Thymus (tissue), 11 donors: ENCODE results near the gene TAX1BP1. TPM values are rescaled to one million over a fixed set of nuclear protein-coding genes. Genes with fewer than 3 reads are reported as not detected.

Experiments used
- DNase-seq, 9 donors: peaks; one replicate each; pipeline ENCODE4 v3.0.0-alpha.2; 2013; ENCODE audit warnings: low spot score in 9 of 9, low read depth in 6 of 9, missing footprints in 1 of 9
- H3K27ac ChIP-seq, 2 donors: one replicate each; pipeline ENCODE4 v1.5.1; 2013; ENCODE audit warnings: control low read depth in 1 of 2, low read depth in 1 of 2, low read length in 1 of 2, mild to moderate bottlenecking in 1 of 2, moderate library complexity in 1 of 2
- H3K27me3 ChIP-seq, 2 donors: one replicate each; pipeline ENCODE4 v1.5.1; 2013; ENCODE audit warnings: low read length in 1 of 2; ENCODE audit not compliant: control insufficient read depth in 2 of 2, insufficient read depth in 1 of 2
- H3K36me3 ChIP-seq, 2 donors: one replicate each; pipeline ENCODE4 v1.5.1; 2013; ENCODE audit warnings: low read length in 1 of 2, mild to moderate bottlenecking in 1 of 2, moderate library complexity in 1 of 2; ENCODE audit not compliant: control insufficient read depth in 2 of 2, insufficient read depth in 2 of 2
- H3K4me1 ChIP-seq, 2 donors: one replicate each; pipeline ENCODE4 v1.5.1; 2013; ENCODE audit warnings: low read length in 2 of 2; ENCODE audit not compliant: control insufficient read depth in 2 of 2, insufficient read depth in 2 of 2
- H3K4me3 ChIP-seq, 2 donors: one replicate each; pipeline ENCODE4 v1.5.1; 2013; ENCODE audit warnings: low read length in 2 of 2, control low read depth in 1 of 2, mild to moderate bottlenecking in 1 of 2
- H3K9me3 ChIP-seq, 2 donors: one replicate each; pipeline ENCODE4 v1.5.1; 2013; ENCODE audit warnings: low read length in 1 of 2, mild to moderate bottlenecking in 1 of 2; ENCODE audit not compliant: control insufficient read depth in 2 of 2, insufficient read depth in 1 of 2
- WGBS: extraction: QIAGEN DNeasy Blood & Tissue Kit; methylation state at CpG from one replicate; pipeline ENCODE4 v1.1.7; 2013; 5-methylcytosine and 5-hydroxymethylcytosine counted together
- polyA plus RNA-seq: library from polyadenylated mRNA; stranded (reverse); fragments of 200-250 nt; gene quantifications from one replicate; pipeline ENCODE4 v1.2.3, GENCODE V29; 2013
- total RNA-seq: library from RNA; stranded (reverse); fragments of 120-200 nt; gene quantifications from one replicate; pipeline ENCODE4 v1.2.4, GENCODE V29; 2013
- donor health status: healthy.

TAX1BP1 gene
- total and polyA plus RNA-seq, 2 donors: 86.7 to 95.1 TPM

DNA sequence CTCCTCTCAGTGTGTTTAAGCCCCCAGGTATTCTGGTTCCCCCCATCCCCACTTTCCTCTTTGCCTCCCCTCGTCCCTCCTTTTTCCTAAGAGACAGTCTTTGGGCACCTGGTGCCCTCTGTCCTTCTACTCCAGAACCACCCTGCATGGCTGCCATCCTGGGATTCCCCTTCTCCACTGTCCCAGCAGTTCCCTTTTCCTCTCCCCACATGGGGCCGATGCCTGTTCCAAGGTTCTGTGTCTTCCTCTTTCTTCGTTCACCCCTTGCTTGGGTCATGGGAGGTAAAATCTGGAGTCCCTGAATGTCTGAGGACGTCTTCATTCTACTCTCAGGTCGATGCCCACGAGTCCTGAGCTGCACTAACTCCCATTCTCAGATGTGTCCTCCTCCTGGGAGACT lies 120.8 kb downstream of the TAX1BP1 start:
- H3K4me1 ChIP-seq: no peaks in the 10 kb centered on the region
- H3K36me3 ChIP-seq: no peaks in the 10 kb centered on the region
- no peaks in the 10 kb centered on the region for H3K27me3 ChIP-seq
- peaks cover 0 to 8% of the 10 kb centered on the region in 2 donors for H3K9me3 ChIP-seq
- 89% methylated on average over 6 of the region's 6 CpGs for WGBS
- H3K4me3 ChIP-seq: no peak overlapping the region
- DNase-seq: no peak
- no peak overlapping the region for H3K27ac ChIP-seq

DNA sequence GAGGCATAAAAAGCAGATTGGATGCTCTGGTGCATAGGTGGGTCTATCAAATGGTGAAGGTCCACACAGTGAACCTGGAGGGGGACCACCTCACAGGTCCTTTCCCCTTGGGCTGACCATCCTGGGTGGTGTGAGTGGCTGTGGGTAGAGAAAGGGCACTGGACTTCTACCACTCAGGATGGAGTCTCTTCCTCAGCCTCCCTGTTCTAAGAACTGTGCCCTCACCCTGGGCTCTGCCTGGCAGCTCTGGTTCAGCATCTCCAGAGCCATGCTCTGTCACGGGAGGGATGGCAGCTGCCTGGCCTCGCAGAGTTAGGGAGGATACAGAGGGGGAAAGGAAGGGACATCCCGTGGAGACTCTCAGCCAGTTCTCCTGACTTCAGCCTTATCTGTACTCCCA lies 121.8 kb downstream of the TAX1BP1 start:
- no peak for DNase-seq
- Histone ChIP-seq H3K27ac (no peak overlapping the region), H3K27me3 (no peaks in the 10 kb centered on the region), H3K4me1 (no peaks in the 10 kb centered on the region), H3K4me3 (no peak overlapping the region), H3K9me3 (peaks cover 0 to 7% of the 10 kb centered on the region in 2 donors), H3K36me3 (no peaks in the 10 kb centered on the region)
- WGBS: 95% methylated on average over 3 of the region's 3 CpGs

DNA sequence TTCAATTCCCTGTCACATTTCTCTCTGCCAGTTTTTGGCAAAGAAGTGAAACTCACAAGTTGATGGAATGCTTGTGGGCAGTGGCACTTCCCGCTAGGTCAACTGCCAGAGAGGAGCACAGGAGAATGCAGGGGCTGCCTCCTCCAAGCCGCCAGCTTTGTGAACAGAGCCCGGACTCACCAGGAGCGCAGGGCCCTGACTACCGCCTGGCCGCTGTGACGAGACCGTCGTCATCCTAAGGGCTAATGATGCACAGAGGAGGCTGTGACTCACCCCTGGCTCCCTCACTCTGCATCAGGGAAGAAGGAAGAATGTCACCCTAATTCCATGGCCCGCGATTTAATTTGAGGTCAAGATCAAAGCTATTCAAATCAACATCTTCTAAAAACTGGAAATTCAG lies 123.9 kb downstream of the TAX1BP1 start:
- Histone ChIP-seq H3K4me3 (no peak overlapping the region), H3K36me3 (no peaks in the 10 kb centered on the region), H3K9me3 (no peaks in the 10 kb centered on the region), H3K4me1 (no peaks in the 10 kb centered on the region), H3K27me3 (no peaks in the 10 kb centered on the region), H3K27ac (no peak overlapping the region)
- WGBS: 98% methylated on average over 11 of the region's 11 CpGs
- no peak for DNase-seq

DNA sequence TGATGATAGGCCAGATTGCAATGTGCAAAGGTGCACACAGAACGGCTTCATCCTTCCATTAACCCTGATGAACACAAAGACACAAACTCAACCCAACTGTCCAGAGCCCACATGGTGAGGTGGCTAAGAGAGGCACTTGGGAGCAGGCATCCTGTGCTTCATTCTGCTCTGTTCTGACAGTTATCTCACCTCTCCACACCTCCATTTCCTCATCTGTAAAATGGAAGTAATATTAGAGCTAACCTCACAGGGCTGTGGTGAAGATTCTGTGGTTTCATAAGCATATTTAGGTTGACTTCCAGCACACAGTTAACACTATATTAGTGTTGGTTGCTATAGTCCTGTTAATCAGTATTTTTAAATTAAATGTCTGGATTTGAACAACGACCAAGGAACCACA lies 126.3 kb downstream of the TAX1BP1 start:
- no peak overlapping the region for H3K4me3 ChIP-seq
- no peak for DNase-seq
- 45% methylated on average over 2 of the region's 2 CpGs for WGBS
- H3K27ac ChIP-seq: no peak overlapping the region
- H3K27me3 ChIP-seq: no peaks in the 10 kb centered on the region
- no peaks in the 10 kb centered on the region for H3K4me1 ChIP-seq
- H3K36me3 ChIP-seq: no peaks in the 10 kb centered on the region
- H3K9me3 ChIP-seq: no peaks in the 10 kb centered on the region

DNA sequence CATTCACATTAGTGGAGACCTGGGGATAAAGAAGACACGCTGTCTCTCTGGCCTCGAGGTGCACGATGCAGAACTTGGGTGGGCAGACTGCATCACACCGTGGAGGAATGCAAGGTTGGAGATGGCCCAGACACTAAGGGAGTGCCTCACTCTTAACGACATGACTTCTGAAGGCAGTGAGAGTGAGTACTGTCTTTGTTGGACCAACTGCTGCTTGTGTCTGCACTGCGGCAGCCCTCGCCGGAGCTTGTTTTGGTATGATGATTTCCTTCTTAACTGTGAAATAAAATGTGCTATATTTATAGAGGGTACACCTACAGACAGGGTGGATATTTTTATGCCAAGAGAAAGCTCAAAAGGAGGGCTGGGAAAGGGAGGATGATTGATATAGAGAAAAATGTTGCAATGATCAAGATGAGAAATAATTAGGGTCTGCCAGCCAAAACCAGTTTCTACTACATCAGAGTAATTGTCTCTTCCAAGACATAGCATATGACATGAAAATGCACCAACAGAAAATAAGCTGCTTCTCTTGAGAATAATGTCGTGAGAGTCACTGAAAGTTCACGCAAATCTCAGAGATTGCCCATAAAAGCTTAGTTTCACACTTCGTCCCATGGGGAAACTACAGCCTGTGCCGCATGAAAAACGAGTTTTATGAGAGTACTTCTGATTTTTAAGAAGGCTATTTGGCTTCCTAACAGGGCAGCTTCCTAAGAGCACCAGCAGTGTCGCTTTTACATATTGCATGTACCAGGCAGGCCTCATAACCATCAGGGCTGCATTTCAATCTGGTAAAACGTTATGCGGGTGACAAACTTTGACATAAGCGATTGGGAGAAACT lies 127.1 kb downstream of the TAX1BP1 start:
- Histone ChIP-seq H3K4me1 (no peaks in the 10 kb centered on the region), H3K4me3 (no peak overlapping the region), H3K27me3 (no peaks in the 10 kb centered on the region), H3K36me3 (no peaks in the 10 kb centered on the region), H3K27ac (no peak overlapping the region), H3K9me3 (no peaks in the 10 kb centered on the region)
- no peak for DNase-seq
- WGBS: 95% methylated on average over 17 of the region's 17 CpGs

DNA sequence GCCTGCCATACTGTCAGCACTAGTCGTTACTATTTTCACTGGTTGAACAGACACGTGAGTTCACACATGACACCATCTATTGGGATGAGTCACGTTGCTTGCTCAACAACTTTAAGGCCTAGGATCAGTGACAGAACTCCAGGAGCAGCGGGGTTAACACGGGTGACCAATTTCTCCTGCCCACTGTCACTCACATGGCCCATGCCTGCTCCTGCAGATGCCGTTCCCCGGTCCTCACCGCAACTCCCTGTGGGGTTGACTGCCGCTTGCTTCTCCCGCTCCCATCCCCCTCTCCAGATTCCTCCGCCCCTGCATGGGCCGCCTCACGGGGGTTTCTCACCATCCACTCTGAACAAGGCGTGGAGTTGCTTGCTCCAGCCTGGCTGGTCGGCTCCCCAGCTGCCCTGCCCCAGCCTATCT lies 128.2 kb downstream of the TAX1BP1 start:
- H3K4me1 ChIP-seq: no peaks in the 10 kb centered on the region
- H3K27ac ChIP-seq: no peak overlapping the region
- no peaks in the 10 kb centered on the region for H3K9me3 ChIP-seq
- no peaks in the 10 kb centered on the region for H3K36me3 ChIP-seq
- no peak overlapping the region for H3K4me3 ChIP-seq
- DNase-seq: no peak
- no peaks in the 10 kb centered on the region for H3K27me3 ChIP-seq
- 98% methylated on average over 15 of the region's 15 CpGs for WGBS

DNA sequence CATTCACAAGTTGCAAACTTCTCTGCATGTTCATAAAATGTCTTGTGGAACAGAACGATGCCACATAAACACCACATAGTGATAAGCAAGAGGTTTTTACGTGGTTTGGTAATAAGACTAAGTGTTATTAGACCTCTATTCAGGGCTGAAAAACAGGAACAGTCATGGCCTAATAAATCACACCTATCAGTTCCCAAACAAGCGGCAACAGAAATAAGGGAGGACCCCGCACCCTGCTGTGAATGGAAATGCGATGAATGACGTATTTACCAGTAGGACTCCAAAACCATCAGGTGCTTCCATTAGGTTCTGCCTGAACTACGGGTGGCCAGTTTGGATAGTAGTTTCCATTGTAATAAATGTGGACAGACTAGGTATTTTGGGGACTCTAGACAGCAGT lies 129.1 kb downstream of the TAX1BP1 start:
- Histone ChIP-seq H3K9me3 (no peaks in the 10 kb centered on the region), H3K27ac (no peak overlapping the region), H3K4me3 (no peak overlapping the region), H3K27me3 (no peaks in the 10 kb centered on the region), H3K36me3 (no peaks in the 10 kb centered on the region), H3K4me1 (no peaks in the 10 kb centered on the region)
- WGBS: 88% methylated on average over 7 of the region's 7 CpGs
- no peak for DNase-seq

DNA sequence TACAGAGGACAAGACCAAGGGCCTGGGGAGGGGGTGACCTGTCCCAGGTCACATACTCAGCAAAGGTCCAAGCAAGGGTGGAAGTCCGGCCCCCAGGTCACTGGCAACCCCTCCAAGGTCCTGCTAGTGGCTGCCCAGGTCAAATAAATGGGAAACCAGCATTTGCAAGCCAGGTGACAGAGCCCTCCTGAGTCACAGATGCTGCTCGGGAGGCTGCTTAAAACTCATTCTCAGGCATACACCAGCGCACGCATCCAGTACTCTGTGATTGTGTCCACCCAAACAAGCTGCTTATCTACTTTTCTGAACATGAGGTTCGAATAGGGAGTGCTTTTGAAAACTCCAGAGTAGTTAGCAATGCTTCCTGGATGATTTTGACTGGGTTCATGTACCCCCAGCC lies 130.6 kb downstream of the TAX1BP1 start:
- Histone ChIP-seq H3K4me1 (no peaks in the 10 kb centered on the region), H3K27me3 (no peaks in the 10 kb centered on the region), H3K36me3 (no peaks in the 10 kb centered on the region), H3K9me3 (no peaks in the 10 kb centered on the region), H3K4me3 (no peak overlapping the region), H3K27ac (no peak overlapping the region)
- no peak for DNase-seq
- WGBS: 97% methylated on average over 5 of the region's 5 CpGs

DNA sequence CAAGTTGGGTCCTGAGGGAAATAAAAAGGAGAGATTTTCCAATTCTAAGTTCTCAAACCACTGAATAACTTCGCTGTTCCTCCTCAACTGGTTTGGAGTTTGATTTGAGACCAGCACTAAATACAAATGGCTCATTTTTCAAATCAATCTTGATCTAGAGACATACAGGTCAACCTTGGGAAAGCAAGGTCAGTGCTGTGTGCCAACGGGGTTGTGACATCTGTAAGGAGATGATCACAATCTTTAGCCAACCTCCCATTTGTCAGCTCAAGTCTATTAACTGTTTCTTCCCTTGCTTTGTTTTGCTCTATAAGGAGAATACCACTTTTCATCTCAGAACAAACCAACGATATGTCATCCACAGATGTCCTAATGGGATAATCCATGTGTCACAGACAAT lies 131.1 kb downstream of the TAX1BP1 start:
- H3K4me1 ChIP-seq: no peaks in the 10 kb centered on the region
- H3K36me3 ChIP-seq: no peaks in the 10 kb centered on the region
- H3K27ac ChIP-seq: no peak overlapping the region
- no peak overlapping the region for H3K4me3 ChIP-seq
- 94% methylated on average over 3 of the region's 3 CpGs for WGBS
- no peaks in the 10 kb centered on the region for H3K9me3 ChIP-seq
- no peak for DNase-seq
- H3K27me3 ChIP-seq: no peaks in the 10 kb centered on the region
